HFF-Myc (cell line): ENCODE data around the gene TXNDC17.

Experiments used
- DNase-seq: peaks from one replicate; pipeline ENCODE4 v3.0.0-alpha.2; 2011; ENCODE audit warnings: low read depth; ENCODE audit errors: extremely low read depth
- H3K4me3 ChIP-seq: replicated peaks from 2 replicates; pipeline ENCODE4 v1.5.1; 2011; ENCODE audit warnings: low read depth, mild to moderate bottlenecking, control low read depth, low read length
- CTCF ChIP-seq: IDR thresholded peaks from 2 replicates; pipeline ENCODE4 v1.5.1; 2012; ENCODE audit warnings: mild to moderate bottlenecking, low read depth, low read length, control low read depth; ENCODE audit errors: missing control alignments

The TXNDC17 gene

GRCh38 chr17:6641247-6641863 lies 495 bp downstream of the TXNDC17 start:
- no peak for DNase-seq
- TF ChIP-seq CTCF, result no peak
- H3K4me3 ChIP-seq, result peak overlapping the region; percentile 87

- no peak for TF ChIP-seq CTCF
- peak overlapping the region; percentile 87 for H3K4me3 ChIP-seq
- no peak for DNase-seq
These were observed 1.7 kb downstream of the TXNDC17 start for GRCh38 chr17:6642592-6642991.

- peak; percentile 67 for DNase-seq
These were observed 2.7 kb downstream of the TXNDC17 start for GRCh38 chr17:6643451-6644125.

GRCh38 chr17:6648181-6648580 lies 7.3 kb downstream of the TXNDC17 start:
- peak; percentile 25 for TF ChIP-seq CTCF
- H3K4me3 ChIP-seq, result no peak overlapping the region
- no peak for DNase-seq

More at GRCh38 chr17:6643451-6644125, 2.7 kb downstream of the TXNDC17 start:
- no peak for TF ChIP-seq CTCF
- H3K4me3 ChIP-seq, result no peak overlapping the region

GRCh38 chr17:6651354-6651918 lies 10.6 kb downstream of the TXNDC17 start, which contains the start of the genes C17orf100 and MED31:
Gene C17orf100 (plus strand): TSS chr17:6651762. CDS start chr17:6651914, 152 bp downstream.
Gene MED31 (minus strand): TSS chr17:6651605. CDS start chr17:6651528, 77 bp downstream.
- DNase-seq, result peak; percentile 72
- TF ChIP-seq CTCF, result no peak
- peak within 1 kb of the TSS; percentile 99 for H3K4me3 ChIP-seq

- no peak for TF ChIP-seq CTCF
- DNase-seq, result no peak
- peak overlapping the region; percentile 99 for H3K4me3 ChIP-seq
These were observed 11.1 kb downstream of the TXNDC17 start for GRCh38 chr17:6651919-6652452.
